ENCODE data around the gene ACER1.

The ACER1 gene

DNA sequence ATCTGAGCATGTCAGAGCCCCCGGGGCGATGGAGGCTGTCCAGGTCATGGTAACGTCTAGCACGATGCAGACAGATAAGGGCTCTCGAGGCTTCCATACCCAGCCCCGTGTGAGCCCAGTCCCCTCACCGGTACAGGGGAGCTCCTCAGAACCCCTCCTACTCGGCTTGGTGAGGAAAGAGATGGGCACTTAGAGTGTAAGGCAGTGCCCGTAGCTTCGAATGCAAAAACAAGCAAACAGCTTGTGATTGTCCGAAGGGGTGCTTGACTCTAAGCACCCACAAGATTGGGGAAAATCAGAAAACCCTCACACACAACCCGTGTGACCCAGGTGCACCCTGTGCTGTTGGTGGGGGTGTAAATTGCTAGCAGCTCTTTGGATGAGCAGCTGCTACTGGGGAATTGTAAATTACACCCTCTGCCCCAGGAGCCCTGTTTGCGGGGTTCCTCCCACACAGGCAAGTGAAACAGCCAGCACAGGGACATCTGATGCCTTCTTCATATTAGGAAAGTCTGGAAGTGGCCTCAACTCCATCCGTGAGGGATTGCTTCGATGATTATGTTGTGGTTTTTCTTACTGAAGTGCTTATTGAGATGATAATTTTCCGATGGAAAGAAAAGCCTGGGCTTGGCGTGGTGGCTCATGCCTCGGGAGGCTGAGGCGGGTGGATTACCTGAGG is 43.2 kb upstream of the ACER1 start:
- no peak for TF ChIP-seq CTCF (IDR thresholded peaks at IDR 0.05; ENCODE audit: low read length, missing control alignments)
- no peak for DNase-seq (ENCODE audit: low read depth)
- H3K4me3 ChIP-seq (replicated peaks; ENCODE audit: low read depth, low read length) = no peak overlapping the region

GRCh38 chr19:6375411-6376010 is 42.1 kb upstream of the ACER1 start, which contains the start of gene PSPN:
Gene PSPN (minus strand): TSS chr19:6375933. CDS start chr19:6375849, 84 bp downstream.
- DNase-seq (ENCODE audit: low read depth) = no peak
- no peak within 1 kb of the TSS for H3K4me3 ChIP-seq (replicated peaks; ENCODE audit: low read depth, low read length)
- TF ChIP-seq CTCF (IDR thresholded peaks at IDR 0.05; ENCODE audit: low read length, missing control alignments) = no peak

DNA sequence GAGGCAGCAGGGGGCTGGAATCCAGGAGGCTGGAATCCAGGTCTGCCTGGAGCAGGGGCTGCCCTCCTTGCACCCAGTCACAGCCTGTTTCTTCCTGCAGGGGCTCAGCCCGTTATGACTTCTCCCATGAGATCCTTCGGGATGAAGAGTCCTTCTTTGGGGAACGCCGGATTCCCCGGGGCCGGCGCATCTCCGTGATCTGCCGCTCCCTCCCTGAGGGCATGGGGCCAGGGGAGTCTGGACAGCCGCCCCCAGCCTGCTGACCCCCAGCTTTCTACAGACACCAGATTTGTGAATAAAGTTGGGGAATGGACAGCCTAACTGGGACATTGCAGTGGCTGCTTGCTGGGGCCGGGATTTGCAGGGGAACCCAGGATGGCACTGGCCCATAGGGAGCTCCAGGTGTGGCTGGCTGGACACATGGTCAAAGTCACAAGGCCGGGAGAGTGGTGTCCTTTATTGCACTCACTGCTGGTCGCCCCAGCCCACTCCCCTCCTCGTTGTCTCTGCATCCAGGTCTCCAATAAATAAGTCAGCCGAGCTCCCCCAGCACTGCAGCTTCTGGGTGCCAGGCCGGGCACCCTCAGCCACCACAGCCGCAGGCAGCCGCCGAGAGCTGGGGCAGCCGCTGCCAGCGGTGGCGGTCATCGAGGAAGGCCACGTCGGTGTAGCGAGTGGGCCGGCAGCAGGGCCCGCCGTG is 41.4 kb upstream of the ACER1 start:
- DNase-seq (ENCODE audit: low read depth) = no peak
- TF ChIP-seq CTCF (IDR thresholded peaks at IDR 0.05; ENCODE audit: low read length, missing control alignments) = no peak
- H3K4me3 ChIP-seq (replicated peaks; ENCODE audit: low read depth, low read length) = no peak overlapping the region

GRCh38 chr19:6374161-6374709 is 40.8 kb upstream of the ACER1 start:
- TF ChIP-seq CTCF (IDR thresholded peaks at IDR 0.05; ENCODE audit: low read length, missing control alignments) = no peak
- no peak for DNase-seq (ENCODE audit: low read depth)
- H3K4me3 ChIP-seq (replicated peaks; ENCODE audit: low read depth, low read length) = no peak overlapping the region

DNA sequence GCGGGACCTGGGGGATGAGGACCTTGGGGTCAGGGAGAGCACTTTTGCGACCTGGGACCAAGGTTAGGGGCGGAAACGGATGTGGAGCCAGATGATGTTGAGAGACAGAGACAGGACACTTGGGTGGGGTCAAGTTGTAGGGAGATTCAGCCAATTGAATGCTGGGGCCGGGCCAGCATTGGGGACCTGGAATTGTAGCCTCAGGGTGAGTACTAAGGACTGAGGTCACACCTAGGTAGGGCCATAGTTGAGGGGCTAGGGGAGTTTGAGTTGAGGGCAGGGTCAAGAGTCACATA is 40.3 kb upstream of the ACER1 start:
- no peak for DNase-seq (ENCODE audit: low read depth)
- peak overlapping the region; percentile 49 for H3K4me3 ChIP-seq (replicated peaks; ENCODE audit: low read depth, low read length)
- TF ChIP-seq CTCF (IDR thresholded peaks at IDR 0.05; ENCODE audit: low read length, missing control alignments) = no peak

- TF ChIP-seq CTCF (IDR thresholded peaks at IDR 0.05; ENCODE audit: low read length, missing control alignments) = no peak
- H3K4me3 ChIP-seq (replicated peaks; ENCODE audit: low read depth, low read length) = peak overlapping the region; percentile 79
- DNase-seq (ENCODE audit: low read depth) = peak; percentile 99
Observed at GRCh38 chr19:6373096-6373812, 39.8 kb upstream of the ACER1 start.

Data from fibroblast of pulmonary artery (primary cell).